Smooth muscle cell (in vitro differentiated cells): ENCODE measurements around the gene BNC2. TPM values are rescaled to one million over a fixed set of nuclear protein-coding genes. Genes with fewer than 3 reads are reported as not detected.

Experiments
- DNase-seq: peaks from one replicate; lab custom pipeline; 2025; ENCODE audit not compliant: unreplicated experiment; lab: John Stamatoyannopoulos, UW
- H2AFZ ChIP-seq: fragments of 200-600 bp; sonication (generic); 2 replicates; pipeline ENCODE4 v1.6.0; 2016; ENCODE audit warnings: antibody characterized with exemption, low read depth, mild to moderate bottlenecking
- H3F3A ChIP-seq: fragments of 200-600 bp; sonication (generic); 2 replicates; pipeline ENCODE4 v1.6.0; 2017; ENCODE audit warnings: antibody characterized with exemption, low read depth
- H3K27ac ChIP-seq: fragments of 200-600 bp; sonication (generic); 2 replicates; pipeline ENCODE4 v1.5.1; 2016; ENCODE audit warnings: low read depth, mild to moderate bottlenecking
- H3K27me3 ChIP-seq: fragments of 200-600 bp; sonication (generic); 2 replicates; pipeline ENCODE4 v1.6.1; 2016; ENCODE audit warnings: low read depth, mild to moderate bottlenecking
- H3K36me3 ChIP-seq: fragments of 200-600 bp; sonication (generic); 2 replicates; pipeline ENCODE4 v1.5.1; 2016; ENCODE audit warnings: low read depth
- H3K4me1 ChIP-seq: fragments of 200-600 bp; sonication (generic); 2 replicates; pipeline ENCODE4 v1.5.1; 2016; ENCODE audit warnings: low read depth
- H3K4me2 ChIP-seq: fragments of 200-600 bp; sonication (generic); 2 replicates; pipeline ENCODE4 v1.6.0; 2016; ENCODE audit warnings: mild to moderate bottlenecking
- H3K4me3 ChIP-seq: fragments of 200-600 bp; sonication (generic); 2 replicates; pipeline ENCODE4 v1.5.1; 2016; ENCODE audit warnings: mild to moderate bottlenecking
- H3K79me2 ChIP-seq: fragments of 200-600 bp; sonication (generic); 2 replicates; pipeline ENCODE4 v1.6.0; 2016; ENCODE audit warnings: low read depth, mild to moderate bottlenecking
- H3K9ac ChIP-seq: fragments of 200-600 bp; sonication (generic); 2 replicates; pipeline ENCODE4 v1.6.0; 2016; ENCODE audit warnings: low read depth
- H3K9me3 ChIP-seq: fragments of 200-600 bp; sonication (generic); replicated peaks from 2 replicates; pipeline ENCODE4 v1.5.1; 2016; ENCODE audit warnings: low read depth
- H4K20me1 ChIP-seq: fragments of 200-600 bp; sonication (generic); 2 replicates; pipeline ENCODE4 v1.6.0; 2016; ENCODE audit warnings: low read depth
- CTCF ChIP-seq: fragments of 200-600 bp; sonication (generic); IDR thresholded peaks from 2 replicates; pipeline ENCODE4 v1.5.1; 2017; ENCODE audit warnings: borderline replicate concordance, mild to moderate bottlenecking, antibody characterized with exemption; ENCODE audit not compliant: insufficient read depth, poor library complexity, severe bottlenecking
- WGBS: methylation state at CpG from one replicate; pipeline ENCODE4 v1.1.7; 2016; ENCODE audit warnings: low lambda C conversion rate; 5-methylcytosine and 5-hydroxymethylcytosine counted together
- polyA plus RNA-seq: library from polyadenylated mRNA; unstranded; fragments of >200 nt; fragmentation: Nextera tagmentation; extraction: Ambion mirVana; gene quantifications from 2 replicates; pipeline ENCODE4 v1.2.1, GENCODE V29; 2016
- total RNA-seq: library from RNA; depleted of rRNA; stranded (reverse); fragments of >200 nt; gene quantifications from 2 replicates; pipeline ENCODE4 v1.2.3, GENCODE V29; 2014

BNC2 gene
- total and polyA plus RNA-seq, 2 experiments from 2014 or later = 11.6 to 13.5 TPM

- Histone ChIP-seq H3K36me3 (no peaks in the 10 kb centered on the region), H3F3A (peaks cover 4% of the 10 kb centered on the region), H3K9me3 (no peaks in the 10 kb centered on the region), H4K20me1 (no peaks in the 10 kb centered on the region), H3K4me1 (no peaks in the 10 kb centered on the region), H3K27ac (peak overlapping the region; percentile 28), H3K27me3 (no peaks in the 10 kb centered on the region), H2AFZ (no peak overlapping the region), H3K9ac (no peak overlapping the region), H3K79me2 (no peaks in the 10 kb centered on the region), H3K4me2 (peak overlapping the region; percentile 36), H3K4me3 (no peak overlapping the region)
- no peak for DNase-seq
- TF ChIP-seq CTCF = no peak
Observed at GRCh38 chr9:16499892-16500291, 370.6 kb downstream of the BNC2 start.

DNA sequence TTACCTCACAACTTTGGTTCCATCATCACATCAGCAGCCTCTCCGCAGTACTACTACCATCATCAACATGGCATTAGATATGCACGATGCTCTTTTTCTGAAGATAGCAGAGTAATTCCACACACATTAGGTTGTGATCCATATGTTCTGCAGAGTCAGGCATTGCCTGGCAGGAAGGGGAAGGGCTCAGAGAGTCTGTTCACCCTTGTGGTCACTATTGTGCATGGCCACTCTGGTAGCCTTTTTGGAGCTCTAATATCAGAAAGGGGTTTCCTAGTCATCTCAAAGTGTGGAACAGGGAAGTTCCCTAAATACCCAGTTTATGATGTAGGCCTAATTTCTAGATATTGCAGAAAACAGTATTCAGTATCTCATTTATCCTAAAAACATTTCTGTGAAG is 373.6 kb downstream of the BNC2 start:
- no peaks in the 10 kb centered on the region for H3K27me3 ChIP-seq
- no peak overlapping the region for H3K4me2 ChIP-seq
- no peaks in the 10 kb centered on the region for H3K9me3 ChIP-seq
- H3F3A ChIP-seq = peaks cover 3% of the 10 kb centered on the region
- no peaks in the 10 kb centered on the region for H4K20me1 ChIP-seq
- 96% methylated on average over 2 of the region's 2 CpGs for WGBS
- H3K4me1 ChIP-seq = no peaks in the 10 kb centered on the region
- H2AFZ ChIP-seq = no peak overlapping the region
- H3K79me2 ChIP-seq = no peaks in the 10 kb centered on the region
- H3K27ac ChIP-seq = no peak overlapping the region
- H3K36me3 ChIP-seq = no peaks in the 10 kb centered on the region
- no peak for TF ChIP-seq CTCF
- no peak overlapping the region for H3K9ac ChIP-seq
- no peak overlapping the region for H3K4me3 ChIP-seq
- DNase-seq = no peak

- H3K4me1 ChIP-seq = peaks cover 10% of the 10 kb centered on the region
- H3F3A ChIP-seq = no peaks in the 10 kb centered on the region
- H3K4me3 ChIP-seq = no peak overlapping the region
- H3K9ac ChIP-seq = no peak overlapping the region
- H3K27me3 ChIP-seq = no peaks in the 10 kb centered on the region
- no peaks in the 10 kb centered on the region for H3K79me2 ChIP-seq
- H4K20me1 ChIP-seq = no peaks in the 10 kb centered on the region
- H3K4me2 ChIP-seq = peak overlapping the region; percentile 12
- no peak for TF ChIP-seq CTCF
- H3K9me3 ChIP-seq = no peaks in the 10 kb centered on the region
- H3K36me3 ChIP-seq = no peaks in the 10 kb centered on the region
- no peak for DNase-seq
- 79% methylated on average over 7 of the region's 7 CpGs for WGBS
- peak overlapping the region; percentile 5 for H3K27ac ChIP-seq
- no peak overlapping the region for H2AFZ ChIP-seq
Observed at GRCh38 chr9:16487915-16488314, 382.6 kb downstream of the BNC2 start.

DNA sequence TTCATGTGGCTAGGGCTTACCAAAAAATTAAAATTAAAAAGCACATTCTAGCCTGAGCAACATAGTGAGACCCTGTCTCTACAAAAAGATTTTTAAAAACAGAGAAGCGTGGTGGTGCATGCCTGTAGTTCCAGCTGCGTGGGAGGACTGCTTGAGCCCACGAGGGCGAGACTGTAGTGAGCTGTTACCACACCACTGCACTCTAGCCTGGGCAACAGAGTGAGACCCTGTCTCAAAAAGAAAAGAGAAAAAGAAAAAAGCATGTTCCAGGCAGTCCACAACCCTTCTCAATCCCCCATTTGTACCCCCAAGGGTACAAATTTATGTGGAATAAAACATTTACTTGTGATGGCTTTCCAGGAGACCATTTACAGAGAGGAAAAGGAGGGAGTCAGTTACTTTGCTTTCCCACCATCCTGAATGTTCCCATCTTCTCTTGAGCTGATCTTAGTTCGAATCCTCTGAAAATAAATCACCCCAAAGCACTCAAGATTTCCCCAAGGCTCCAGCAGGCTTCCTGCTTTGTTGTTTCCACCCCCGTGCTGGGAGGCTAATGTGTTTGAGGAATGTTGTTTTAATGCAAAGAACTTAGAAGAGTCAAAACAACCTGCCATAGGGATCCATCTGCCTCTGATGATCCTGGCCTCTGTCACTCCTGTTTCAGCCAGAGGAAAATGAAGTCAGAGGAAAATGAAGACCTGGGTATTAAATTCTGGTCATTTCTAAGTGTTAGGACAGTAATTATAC is 384.7 kb downstream of the BNC2 start:
- TF ChIP-seq CTCF = no peak
- Histone ChIP-seq H3K79me2 (no peaks in the 10 kb centered on the region), H3F3A (no peaks in the 10 kb centered on the region), H3K9me3 (no peaks in the 10 kb centered on the region), H3K36me3 (no peaks in the 10 kb centered on the region), H2AFZ (no peak overlapping the region), H3K27ac (no peak overlapping the region), H3K9ac (no peak overlapping the region), H3K4me1 (peaks cover 10% of the 10 kb centered on the region), H4K20me1 (no peaks in the 10 kb centered on the region), H3K4me2 (no peak overlapping the region), H3K27me3 (no peaks in the 10 kb centered on the region), H3K4me3 (no peak overlapping the region)
- WGBS = 63% methylated on average over 6 of the region's 6 CpGs
- DNase-seq = no peak
